GM12875 (cell line): ENCODE data around the gene PEX16.

Experiments
- H3K4me3 ChIP-seq: one replicate; pipeline ENCODE4 v1.5.1; 2011; ENCODE audit warnings: low read depth, low read length, control low read depth
- TF ChIP-seq, protein P1 (sequence below): IDR thresholded peaks from 2 replicates; pipeline ENCODE4 v1.5.1; 2011; ENCODE audit warnings: low read depth, mild to moderate bottlenecking, control low read depth, inconsistent platforms, low read length, moderate library complexity, borderline replicate concordance; ENCODE audit not compliant: insufficient read depth

Gene PEX16

DNA sequence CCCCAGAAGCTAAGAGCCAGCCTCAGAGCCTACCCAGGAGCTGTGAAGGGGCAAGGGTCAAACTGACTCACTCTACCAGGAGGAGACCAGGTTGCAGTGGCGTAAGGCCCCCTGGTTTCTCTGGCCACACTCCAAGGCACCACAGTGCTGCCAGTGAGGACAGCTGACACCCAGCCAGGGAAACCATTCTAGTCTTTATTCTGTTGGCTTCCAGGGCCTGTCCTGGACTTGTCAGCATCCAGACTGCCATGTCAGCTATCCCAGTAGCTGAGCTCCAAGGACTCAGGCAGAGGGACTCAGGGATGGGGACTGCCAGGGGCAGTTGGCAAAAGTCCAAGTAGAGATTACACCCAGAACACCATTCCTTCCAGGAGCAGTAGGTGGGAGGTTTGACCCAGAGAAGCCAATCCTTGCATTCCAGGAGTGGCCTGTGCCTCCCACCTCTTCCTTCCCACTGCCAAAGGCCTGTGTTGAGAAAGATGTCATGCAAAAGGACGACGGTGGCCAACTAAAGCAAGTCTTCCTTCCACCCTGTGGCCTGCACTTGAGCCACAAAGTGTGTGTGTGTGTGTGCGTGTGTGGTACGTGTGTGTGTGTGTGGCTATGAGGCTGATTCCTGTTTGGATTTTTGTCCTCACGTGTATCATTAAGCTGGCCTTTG is 35.8 kb downstream of the PEX16 start:
- no peak overlapping the region for H3K4me3 ChIP-seq
- TF ChIP-seq, protein P1, sequence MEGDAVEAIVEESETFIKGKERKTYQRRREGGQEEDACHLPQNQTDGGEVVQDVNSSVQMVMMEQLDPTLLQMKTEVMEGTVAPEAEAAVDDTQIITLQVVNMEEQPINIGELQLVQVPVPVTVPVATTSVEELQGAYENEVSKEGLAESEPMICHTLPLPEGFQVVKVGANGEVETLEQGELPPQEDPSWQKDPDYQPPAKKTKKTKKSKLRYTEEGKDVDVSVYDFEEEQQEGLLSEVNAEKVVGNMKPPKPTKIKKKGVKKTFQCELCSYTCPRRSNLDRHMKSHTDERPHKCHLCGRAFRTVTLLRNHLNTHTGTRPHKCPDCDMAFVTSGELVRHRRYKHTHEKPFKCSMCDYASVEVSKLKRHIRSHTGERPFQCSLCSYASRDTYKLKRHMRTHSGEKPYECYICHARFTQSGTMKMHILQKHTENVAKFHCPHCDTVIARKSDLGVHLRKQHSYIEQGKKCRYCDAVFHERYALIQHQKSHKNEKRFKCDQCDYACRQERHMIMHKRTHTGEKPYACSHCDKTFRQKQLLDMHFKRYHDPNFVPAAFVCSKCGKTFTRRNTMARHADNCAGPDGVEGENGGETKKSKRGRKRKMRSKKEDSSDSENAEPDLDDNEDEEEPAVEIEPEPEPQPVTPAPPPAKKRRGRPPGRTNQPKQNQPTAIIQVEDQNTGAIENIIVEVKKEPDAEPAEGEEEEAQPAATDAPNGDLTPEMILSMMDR: no peak

DNA sequence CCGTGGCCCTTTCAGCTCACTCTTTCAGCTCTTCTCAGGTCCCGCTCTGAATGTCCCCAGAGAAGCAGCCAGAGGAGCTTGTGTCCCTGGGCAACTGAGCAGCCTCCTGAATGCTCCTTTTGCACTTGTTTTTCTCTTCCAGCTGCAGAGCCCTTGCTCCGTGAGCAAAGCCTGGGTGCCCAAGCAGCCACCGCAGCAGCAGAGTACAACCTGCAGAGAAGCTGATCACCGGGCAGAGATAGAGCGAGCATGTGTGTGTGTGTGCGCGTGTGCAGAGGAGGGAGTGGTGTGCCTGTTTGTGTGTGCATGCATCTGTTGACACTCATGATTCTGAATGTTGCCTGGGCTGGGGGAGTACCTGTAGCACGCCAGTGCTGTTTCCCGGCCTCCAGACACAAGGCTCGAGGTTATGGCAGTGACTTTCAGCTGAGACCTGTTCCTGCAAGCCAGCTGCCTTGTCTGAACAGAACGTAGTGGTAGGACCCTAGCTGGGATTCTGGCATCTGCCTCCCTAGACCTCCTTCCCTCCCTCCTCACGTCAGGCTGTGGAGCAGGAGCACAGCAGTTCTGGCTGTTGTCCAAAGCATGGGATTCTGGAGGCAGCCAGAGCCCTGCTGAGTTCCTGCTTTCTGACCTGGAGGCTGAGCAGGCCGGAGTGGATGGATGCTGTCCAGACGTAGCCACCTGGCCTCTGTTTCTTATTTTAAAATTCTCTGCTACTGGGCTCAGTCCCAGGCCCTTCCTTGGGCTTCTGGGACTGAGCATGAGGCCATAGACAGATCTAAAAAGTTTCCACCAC is 36.7 kb downstream of the PEX16 start:
- TF ChIP-seq, protein P1: no peak
- no peak overlapping the region for H3K4me3 ChIP-seq

DNA sequence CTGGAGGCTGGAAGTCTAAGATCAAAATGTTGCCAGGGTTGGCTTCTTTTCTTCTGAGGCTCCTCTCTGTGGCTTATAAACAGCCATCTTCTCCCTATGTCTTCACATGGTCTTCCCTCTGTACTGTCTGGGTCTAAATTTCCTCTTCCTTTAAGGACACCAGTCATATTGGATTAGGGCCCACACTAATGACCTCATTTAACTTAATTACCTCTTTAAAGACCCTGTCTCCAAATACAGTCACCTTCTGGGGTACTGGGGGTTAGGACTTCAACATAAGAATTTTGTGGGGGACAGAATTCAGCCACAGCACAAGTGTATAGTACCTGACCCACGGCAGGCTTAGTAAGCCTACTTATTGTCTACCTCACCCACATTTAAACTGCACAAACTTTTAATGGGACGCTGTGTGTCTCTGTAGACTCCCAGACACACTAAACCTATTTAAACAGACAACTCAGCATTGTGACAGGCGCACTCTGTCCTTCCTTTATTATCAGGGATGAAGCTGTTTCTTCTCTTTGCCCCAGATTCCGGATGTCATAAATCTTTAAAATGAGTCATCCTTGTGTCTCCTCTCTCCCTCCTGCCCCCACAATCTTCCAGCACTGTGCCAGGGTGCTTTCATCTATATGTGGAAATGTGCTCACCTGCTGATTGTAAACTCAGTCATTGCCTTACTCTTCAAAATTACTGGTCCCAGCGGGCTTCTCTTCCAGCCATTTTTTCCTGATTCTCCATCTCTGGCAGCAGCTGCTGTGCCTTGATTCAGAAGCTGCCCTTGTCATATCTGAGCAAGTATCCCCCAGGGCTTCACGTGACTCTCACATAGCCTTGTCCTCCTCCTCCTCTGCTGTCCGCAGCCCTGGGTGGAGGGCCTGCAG is 37.6 kb downstream of the PEX16 start:
- H3K4me3 ChIP-seq: no peak overlapping the region
- TF ChIP-seq, protein P1: no peak

DNA sequence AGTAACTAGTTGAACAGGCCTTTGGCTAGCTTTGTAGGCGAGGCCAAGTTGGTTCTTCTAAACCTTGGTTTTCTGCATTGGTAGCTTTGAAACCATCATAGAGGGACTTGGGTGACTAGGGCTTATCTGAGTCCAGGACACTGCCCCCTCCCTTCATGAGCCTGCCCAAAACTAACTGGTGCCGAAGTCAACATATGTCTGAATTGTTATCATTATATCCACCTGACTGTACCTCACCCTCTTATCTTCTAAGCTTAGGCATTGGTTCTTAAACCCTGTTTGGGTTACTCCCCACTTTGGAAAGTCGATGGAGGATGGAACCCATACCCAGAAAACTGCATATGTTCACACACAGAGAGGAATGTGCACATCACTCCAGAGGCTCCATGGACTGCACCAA is 39.8 kb downstream of the PEX16 start:
- no peak overlapping the region for H3K4me3 ChIP-seq
- TF ChIP-seq, protein P1: no peak

DNA sequence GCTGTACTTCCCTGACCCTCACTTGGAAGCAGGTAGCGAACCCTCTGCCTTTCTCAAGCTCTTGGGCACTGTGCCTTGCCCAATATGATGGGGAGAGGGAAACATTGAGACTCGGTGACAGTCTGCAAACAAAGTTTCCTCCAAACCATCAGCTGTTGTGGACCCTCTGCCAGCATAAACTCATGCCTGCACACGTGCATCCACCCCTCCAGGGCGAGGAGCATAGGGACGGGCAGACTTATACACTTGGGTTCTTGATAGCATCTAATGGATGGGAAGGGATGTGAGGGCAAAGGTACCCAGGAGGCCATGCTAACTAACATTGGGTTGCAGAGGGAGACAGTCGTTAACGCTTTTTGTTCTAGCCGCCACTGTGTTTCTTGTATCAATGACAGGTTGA is 40.5 kb downstream of the PEX16 start:
- TF ChIP-seq, protein P1: no peak

DNA sequence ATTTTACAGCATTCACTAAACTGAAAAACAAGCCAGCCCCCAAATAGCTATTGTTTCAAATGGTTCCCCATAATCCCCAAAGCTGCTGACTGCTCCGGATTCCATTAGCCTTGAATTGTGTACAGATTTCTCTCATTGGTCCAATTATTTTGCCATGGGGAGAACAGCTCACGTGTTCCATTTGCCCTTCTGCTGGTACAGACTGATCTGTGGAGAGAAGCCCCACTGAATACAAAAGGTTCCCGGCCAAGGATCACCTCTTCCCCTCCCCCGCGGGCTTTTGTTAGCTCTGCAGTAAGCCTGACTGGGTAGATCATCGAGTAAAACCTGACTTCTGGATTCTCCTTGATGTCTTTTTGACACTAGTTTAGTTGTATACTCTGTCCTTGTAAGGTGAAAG is 41.3 kb downstream of the PEX16 start:
- H3K4me3 ChIP-seq: no peak overlapping the region
- TF ChIP-seq, protein P1: no peak

More for the DNA sequence above, 40.5 kb downstream of the PEX16 start:
- no peak overlapping the region for H3K4me3 ChIP-seq
